Lung (tissue), 12 donors: ENCODE measurements around the gene PCSK5. TPM values are rescaled to one million over a fixed set of nuclear protein-coding genes. Genes with fewer than 3 reads are reported as not detected.
"Not testable (repeated sequence)": the region's sequence is repeated elsewhere in the genome, so short reads cannot be mapped to it uniquely, and the experiment has no call there.

Experiments
- ATAC-seq: fragments of 200-7000 bp; cut with Tn5 transposase; one replicate; pipeline ENCODE4 v1.9.1; 2020; ENCODE audit warnings: moderate number of reproducible peaks; ENCODE audit not compliant: insufficient read depth, low FRiP score
- DNase-seq, 3 donors: peaks; one replicate each; pipeline ENCODE4 v3.0.0-alpha.2; 2013 to 2017
- H3K27ac ChIP-seq, 2 donors: one replicate each; pipeline ENCODE4 v1.5.1; 2013; ENCODE audit warnings: mild to moderate bottlenecking in 2 of 2, moderate library complexity in 2 of 2, control low read depth in 1 of 2, inconsistent platforms in 1 of 2, low read depth in 1 of 2, low read length in 1 of 2
- H3K27me3 ChIP-seq, 3 donors: one replicate each; pipeline ENCODE4 v1.5.1; 2013; ENCODE audit warnings: low read length in 2 of 3; ENCODE audit not compliant: control insufficient read depth in 3 of 3, insufficient read depth in 3 of 3
- H3K36me3 ChIP-seq, 4 donors: one replicate each; pipeline ENCODE4 v1.5.1; 2013; ENCODE audit warnings: low read length in 4 of 4, mild to moderate bottlenecking in 1 of 4, moderate library complexity in 1 of 4; ENCODE audit not compliant: control insufficient read depth in 4 of 4, insufficient read depth in 4 of 4
- H3K4me1 ChIP-seq, 5 donors: one replicate each; pipeline ENCODE4 v1.5.1; 2013; ENCODE audit warnings: low read length in 5 of 5, mild to moderate bottlenecking in 2 of 5, moderate library complexity in 1 of 5; ENCODE audit not compliant: control insufficient read depth in 5 of 5, insufficient read depth in 5 of 5
- H3K4me3 ChIP-seq: one replicate; pipeline ENCODE4 v1.5.1; 2013; ENCODE audit warnings: mild to moderate bottlenecking, control low read depth, moderate library complexity
- H3K9ac ChIP-seq, 2 donors: one replicate each; pipeline ENCODE4 v1.5.1; 2013; ENCODE audit warnings: low read length in 2 of 2, control low read depth in 1 of 2; ENCODE audit not compliant: insufficient read depth in 1 of 2
- H3K9me3 ChIP-seq, 4 donors: one replicate each; pipeline ENCODE4 v1.5.1; 2013; ENCODE audit warnings: low read length in 3 of 4, mild to moderate bottlenecking in 1 of 4, moderate library complexity in 1 of 4; ENCODE audit not compliant: control insufficient read depth in 4 of 4, insufficient read depth in 3 of 4
- WGBS, 2 donors: extraction: QIAGEN DNeasy Blood & Tissue Kit; methylation state at CpG; one replicate each; pipeline ENCODE4 v1.1.7; 2013; 5-methylcytosine and 5-hydroxymethylcytosine counted together
- polyA plus RNA-seq, 2 donors: library from polyadenylated mRNA; stranded (reverse); fragments of 200-250 nt; gene quantifications; one replicate each; pipeline ENCODE4 v1.2.1, GENCODE V29; 2013
- total RNA-seq, 2 donors: library from RNA; depleted of rRNA in 1 of 2; stranded (reverse); fragments of >200 nt in 1 of 2; gene quantifications; one replicate each; pipeline ENCODE4 v1.2.1, GENCODE V29; 2014 to 2021
- TF ChIP-seq, protein P1 (sequence below): IDR thresholded peaks from 2 replicates; pipeline ENCODE4 v1.5.1; 2012; ENCODE audit warnings: mild to moderate bottlenecking; ENCODE audit errors: control extremely low read depth, extremely low read depth
- donor health status: control.
- donor health status: control.
- donor health status: Bipolar disorder and iron deficiency.
- donor health status: healthy.
- donor health status: DM: yes; HTN: yes; CAD: no.

The PCSK5 gene
- total and polyA plus RNA-seq, 4 donors, result 1.9 to 28.2 (median 13.6) TPM

DNA sequence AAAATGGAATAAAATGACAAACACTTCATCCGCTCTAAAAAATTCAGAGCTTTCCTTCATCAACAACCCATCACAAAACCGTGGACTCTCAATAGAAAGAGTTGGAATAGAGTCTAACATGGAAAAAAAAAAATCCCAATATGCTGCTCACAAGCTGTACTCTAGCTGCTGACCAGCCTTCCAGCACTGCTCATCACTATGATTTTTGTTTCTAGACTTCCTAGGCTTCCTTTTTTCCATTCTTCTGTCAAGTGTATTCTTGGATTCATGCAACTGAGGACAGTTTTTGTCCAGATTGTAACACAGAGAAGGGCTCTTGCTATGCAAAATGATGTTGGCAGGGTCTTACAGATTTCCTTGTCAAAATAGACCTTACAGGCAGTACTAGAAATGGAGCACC lies 469.3 kb downstream of the PCSK5 start:
- no peak for DNase-seq
- 84 to 89% methylated on average over 2 of the region's 2 CpGs for WGBS, 2 donors
- no peak overlapping the region for H3K9ac ChIP-seq

DNA sequence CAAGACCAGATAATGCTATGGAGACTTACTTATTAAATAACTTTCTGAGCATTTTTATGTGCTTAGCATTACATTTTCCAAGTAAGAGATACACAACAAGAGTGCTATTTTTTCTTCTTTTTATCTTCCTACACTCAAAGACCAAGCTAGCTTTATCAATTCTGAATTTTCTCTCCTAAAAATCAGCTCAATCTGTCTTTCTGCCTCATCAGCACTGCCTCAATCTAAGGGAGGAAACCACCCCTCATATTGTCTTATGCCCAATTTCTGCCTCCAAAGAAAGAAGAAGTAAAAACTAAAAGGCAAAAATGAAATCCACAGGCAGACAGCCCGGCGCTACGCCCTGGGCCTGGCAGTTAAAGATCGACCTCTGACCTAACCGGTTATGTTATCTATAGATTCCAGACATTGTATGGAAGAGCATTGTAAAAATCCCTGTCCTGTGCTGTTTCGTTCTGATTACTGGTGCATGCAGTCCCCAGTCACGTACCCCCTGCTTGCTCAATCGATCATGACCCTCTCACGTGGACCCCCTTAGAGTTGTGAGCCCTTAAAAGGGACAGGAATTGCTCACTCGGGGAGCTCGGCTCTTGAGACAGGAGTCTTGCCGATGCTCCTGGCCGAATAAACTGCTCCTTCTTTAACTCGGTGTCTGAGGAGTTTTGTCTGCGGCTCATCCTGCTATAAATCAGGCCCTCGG lies 472.0 kb downstream of the PCSK5 start:
- 69 to 82% methylated on average over 16 of the region's 16 CpGs for WGBS, 2 donors
- H3K27ac ChIP-seq, H3K36me3 ChIP-seq, H3K9ac ChIP-seq, H3K9me3 ChIP-seq, H3K4me1 ChIP-seq, DNase-seq, H3K27me3 ChIP-seq, ATAC-seq, H3K4me3 ChIP-seq: not testable (repeated sequence)

More for the DNA sequence above, 469.3 kb downstream of the PCSK5 start:
- no peaks in the 10 kb centered on the region for H3K4me1 ChIP-seq
- no peak for ATAC-seq
- H3K9me3 ChIP-seq, result no peaks in the 10 kb centered on the region
- no peaks in the 10 kb centered on the region for H3K27me3 ChIP-seq
- H3K27ac ChIP-seq, result no peak overlapping the region
- no peaks in the 10 kb centered on the region for H3K36me3 ChIP-seq
- TF ChIP-seq, protein P1, sequence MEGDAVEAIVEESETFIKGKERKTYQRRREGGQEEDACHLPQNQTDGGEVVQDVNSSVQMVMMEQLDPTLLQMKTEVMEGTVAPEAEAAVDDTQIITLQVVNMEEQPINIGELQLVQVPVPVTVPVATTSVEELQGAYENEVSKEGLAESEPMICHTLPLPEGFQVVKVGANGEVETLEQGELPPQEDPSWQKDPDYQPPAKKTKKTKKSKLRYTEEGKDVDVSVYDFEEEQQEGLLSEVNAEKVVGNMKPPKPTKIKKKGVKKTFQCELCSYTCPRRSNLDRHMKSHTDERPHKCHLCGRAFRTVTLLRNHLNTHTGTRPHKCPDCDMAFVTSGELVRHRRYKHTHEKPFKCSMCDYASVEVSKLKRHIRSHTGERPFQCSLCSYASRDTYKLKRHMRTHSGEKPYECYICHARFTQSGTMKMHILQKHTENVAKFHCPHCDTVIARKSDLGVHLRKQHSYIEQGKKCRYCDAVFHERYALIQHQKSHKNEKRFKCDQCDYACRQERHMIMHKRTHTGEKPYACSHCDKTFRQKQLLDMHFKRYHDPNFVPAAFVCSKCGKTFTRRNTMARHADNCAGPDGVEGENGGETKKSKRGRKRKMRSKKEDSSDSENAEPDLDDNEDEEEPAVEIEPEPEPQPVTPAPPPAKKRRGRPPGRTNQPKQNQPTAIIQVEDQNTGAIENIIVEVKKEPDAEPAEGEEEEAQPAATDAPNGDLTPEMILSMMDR, result no peak
- H3K4me3 ChIP-seq, result no peak overlapping the region

DNA sequence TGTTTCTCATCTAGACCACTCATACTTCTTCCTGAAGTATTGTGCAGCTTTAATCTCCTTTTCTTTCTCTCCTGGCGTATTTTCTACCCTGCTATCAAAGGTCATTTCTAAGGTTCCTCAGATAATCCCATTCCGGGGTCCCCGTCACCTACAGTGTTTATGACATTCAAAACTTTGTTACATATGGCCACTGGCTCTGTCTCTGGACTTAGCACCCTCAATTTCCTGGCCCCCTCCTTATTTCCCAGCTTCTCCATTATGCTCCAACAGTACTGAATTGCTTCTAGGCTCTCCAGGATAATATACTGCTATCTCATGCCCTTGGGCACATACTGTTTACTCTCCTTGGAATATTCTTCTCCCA lies 472.5 kb downstream of the PCSK5 start:
- DNase-seq, result no peak
- Histone ChIP-seq H3K27ac (no peak overlapping the region), H3K9ac (no peak overlapping the region), H3K27me3 (no peaks in the 10 kb centered on the region), H3K36me3 (no peaks in the 10 kb centered on the region), H3K9me3 (no peaks in the 10 kb centered on the region), H3K4me3 (no peak overlapping the region), H3K4me1 (peaks cover 0 to 1% (median 0%) of the 10 kb centered on the region in 5 donors)
- 88 to 92% methylated on average over 3 of the region's 3 CpGs for WGBS, 2 donors
- no peak for ATAC-seq
- TF ChIP-seq, protein P1, result no peak

DNA sequence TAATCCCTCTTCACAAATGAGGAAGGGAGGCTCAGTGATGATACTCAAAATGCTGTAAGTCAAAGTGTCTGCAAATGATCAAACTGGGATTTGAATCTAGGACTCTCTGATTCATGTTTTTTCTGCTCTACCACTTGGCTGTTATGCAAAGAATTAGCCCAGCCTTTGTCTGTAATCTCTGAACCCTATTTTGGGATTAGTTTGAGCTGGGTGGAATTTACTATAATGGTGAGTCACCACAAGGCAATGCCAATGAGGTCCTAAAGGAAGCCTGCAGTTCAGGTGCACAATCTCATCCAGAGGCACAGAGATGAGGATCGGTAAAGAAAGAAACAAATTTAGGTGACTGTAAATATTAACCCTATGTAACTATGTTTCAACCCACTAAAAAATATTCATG lies 474.6 kb downstream of the PCSK5 start:
- Histone ChIP-seq H3K4me3 (no peak overlapping the region), H3K9me3 (no peaks in the 10 kb centered on the region), H3K4me1 (peaks cover 1 to 12% (median 5%) of the 10 kb centered on the region in 5 donors), H3K27ac (no peak overlapping the region), H3K9ac (no peak overlapping the region), H3K36me3 (no peaks in the 10 kb centered on the region), H3K27me3 (no peaks in the 10 kb centered on the region)
- 60 to 90% methylated on average over 1 of the region's 1 CpG for WGBS, 2 donors
- no peak for DNase-seq
- ATAC-seq, result no peak
- TF ChIP-seq, protein P1, result no peak
